ENCODE data around the gene INPP5A.
"Not testable (repeated sequence)": the region's sequence is repeated elsewhere in the genome, so short reads cannot be mapped to it uniquely, and the experiment has no call there.

Gene INPP5A

GRCh38 chr10:132584081-132584480, 46.5 kb downstream of the INPP5A start:
- no peak for DNase-seq

- DNase-seq = peak; percentile 62
Measured at GRCh38 chr10:132585732-132586722, 48.4 kb downstream of the INPP5A start.

- DNase-seq = no peak
Measured at GRCh38 chr10:132586739-132587138, 49.2 kb downstream of the INPP5A start.

GRCh38 chr10:132587175-132587574, 49.6 kb downstream of the INPP5A start:
- DNase-seq = no peak

- DNase-seq = peak; percentile 96
Measured at GRCh38 chr10:132588301-132589013, 50.9 kb downstream of the INPP5A start.

- no peak for DNase-seq
Measured at GRCh38 chr10:132589015-132589414, 51.4 kb downstream of the INPP5A start.

GRCh38 chr10:132589681-132590080, 52.1 kb downstream of the INPP5A start:
- DNase-seq = no peak

- DNase-seq = no peak
Measured at GRCh38 chr10:132590094-132590751, 52.6 kb downstream of the INPP5A start.

GRCh38 chr10:132590752-132591121, 53.1 kb downstream of the INPP5A start:
- no peak for DNase-seq

- no peak for DNase-seq
Measured at GRCh38 chr10:132591166-132591971, 53.8 kb downstream of the INPP5A start.

GRCh38 chr10:132592790-132593383, 55.3 kb downstream of the INPP5A start:
- DNase-seq = no peak

GRCh38 chr10:132593389-132593788, 55.8 kb downstream of the INPP5A start:
- DNase-seq = peak; percentile 83

- DNase-seq = no peak
Measured at GRCh38 chr10:132593900-132594876, 56.6 kb downstream of the INPP5A start.

- no peak for DNase-seq
Measured at GRCh38 chr10:132595021-132595420, 57.4 kb downstream of the INPP5A start.

GRCh38 chr10:132595854-132596253, 58.3 kb downstream of the INPP5A start:
- DNase-seq = no peak

GRCh38 chr10:132596742-132597279, 59.2 kb downstream of the INPP5A start:
- DNase-seq = no peak

- DNase-seq = no peak
Measured at GRCh38 chr10:132597654-132598053, 60.1 kb downstream of the INPP5A start.

- not testable (repeated sequence) for DNase-seq
Measured at GRCh38 chr10:132599023-132599618, 61.5 kb downstream of the INPP5A start.

- DNase-seq = no peak
Measured at GRCh38 chr10:132599732-132600131, 62.1 kb downstream of the INPP5A start.

GRCh38 chr10:132600416-132600815, 62.8 kb downstream of the INPP5A start:
- no peak for DNase-seq

Data from inflammatory macrophage treated with lipopolysaccharide for 4 hours (primary cell).